ELF-1 (cell line): Measurements from ENCODE around the gene TMCC1.
"Not testable (repeated sequence)": the region's sequence is repeated elsewhere in the genome, so short reads cannot be mapped to it uniquely, and the experiment has no call there.

Experiments used
- DNase-seq: peaks from one replicate; pipeline ENCODE4 v3.0.0-alpha.2; 2016; ENCODE audit warnings: low read depth, low spot score

TMCC1 gene

DNA sequence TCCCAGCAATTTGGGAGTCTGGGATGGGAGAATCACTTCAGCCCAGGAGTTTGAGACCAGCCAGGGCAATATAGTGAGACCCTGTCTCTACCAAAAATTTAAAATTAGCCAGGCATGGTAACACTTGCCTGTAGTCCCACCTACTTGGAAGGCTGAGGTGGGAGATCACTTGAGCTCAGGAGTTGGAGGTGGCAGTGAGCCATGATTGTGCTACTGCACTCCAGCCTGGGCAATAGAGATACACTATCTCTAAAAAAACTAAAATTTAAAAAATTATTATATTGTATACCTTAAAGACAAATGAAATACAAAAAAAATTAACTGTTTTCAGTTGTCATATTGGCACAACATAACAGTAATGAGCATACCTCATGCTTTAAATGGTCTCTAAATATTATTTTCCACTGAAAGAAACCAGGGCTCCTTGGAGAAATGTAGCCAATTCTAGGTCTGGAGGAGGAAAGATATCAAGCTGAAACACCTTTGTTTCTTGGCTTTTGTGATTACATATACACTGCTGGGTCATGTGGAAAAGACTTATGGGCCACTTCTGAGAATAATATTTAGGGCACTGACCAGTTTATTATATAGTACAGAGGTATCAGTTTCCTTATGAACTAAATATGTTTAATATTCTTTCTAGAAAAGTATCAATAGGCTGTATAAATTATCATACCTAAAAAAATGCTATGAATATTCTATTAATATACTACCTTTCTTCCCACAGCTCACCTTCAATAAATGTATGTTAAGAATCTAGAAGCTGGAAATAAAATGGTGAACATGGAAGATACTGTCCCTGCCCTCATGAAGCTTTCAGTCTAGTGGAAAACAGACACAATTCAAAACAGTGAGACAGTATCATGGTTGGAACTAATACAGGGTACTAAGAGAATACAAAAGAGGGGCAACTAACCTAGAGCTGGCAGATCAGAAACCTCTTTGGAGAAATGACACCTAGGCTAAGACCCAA is 119.5 kb downstream of the TMCC1 start:
- no peak for DNase-seq

DNA sequence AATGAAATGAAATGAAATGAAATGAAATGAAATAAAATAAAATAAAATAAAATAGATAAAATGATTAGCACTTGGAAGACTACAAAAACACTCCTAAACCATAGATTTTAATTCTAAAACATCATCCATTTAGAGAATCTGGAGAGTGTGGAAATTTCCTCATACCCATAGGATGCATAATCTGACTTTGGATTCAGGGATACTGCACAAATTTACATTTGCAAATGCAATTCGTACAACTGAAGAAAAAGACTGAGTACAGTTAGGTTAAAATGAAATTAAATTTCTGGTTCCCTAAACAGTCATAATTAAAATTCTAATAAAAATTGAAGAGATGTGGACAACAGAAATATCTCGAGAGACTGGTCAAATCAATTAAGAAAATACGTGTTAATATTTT is 122.9 kb downstream of the TMCC1 start:
- no peak for DNase-seq

DNA sequence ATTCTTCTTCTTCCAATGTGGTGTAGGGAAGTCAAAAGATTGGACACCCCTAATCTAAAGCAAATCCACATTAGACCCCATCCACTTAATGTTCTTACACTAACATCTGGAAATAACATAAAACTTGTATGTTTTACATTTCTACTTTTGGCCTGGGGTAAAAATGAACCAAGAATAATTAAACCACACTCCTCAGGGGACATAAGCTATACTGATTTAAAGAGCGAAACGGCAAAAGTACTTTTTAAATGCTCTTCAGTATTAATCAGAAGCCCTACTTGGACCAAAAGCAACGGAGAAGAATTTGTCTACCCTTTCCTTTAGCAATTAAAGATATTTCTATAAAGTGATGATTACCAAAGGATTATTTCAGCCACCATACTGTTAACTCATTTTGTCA is 123.9 kb downstream of the TMCC1 start:
- no peak for DNase-seq

DNA sequence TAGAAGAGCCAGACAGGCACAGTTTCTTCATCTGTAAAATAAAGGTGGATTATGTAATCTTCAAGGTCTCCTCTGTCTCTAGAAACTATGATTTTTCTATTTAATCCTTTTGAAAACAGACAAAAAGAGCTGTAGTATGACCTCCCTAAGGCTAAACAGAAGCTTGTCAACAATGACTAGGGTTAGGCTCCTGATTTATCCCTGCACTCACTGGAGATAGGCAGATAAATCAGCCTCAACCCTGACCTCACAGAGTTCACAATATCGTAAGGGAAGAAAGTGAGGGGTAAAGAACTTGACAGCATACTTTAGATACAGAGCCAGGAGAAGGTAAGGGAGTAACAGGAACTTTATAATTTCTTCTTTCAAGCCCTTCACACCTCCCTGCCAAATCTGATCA is 124.8 kb downstream of the TMCC1 start:
- no peak for DNase-seq

- no peak for DNase-seq
These were observed 127.4 kb downstream of the TMCC1 start for GRCh38 chr3:129766135-129766534.

- DNase-seq = no peak
These were observed 129.4 kb downstream of the TMCC1 start for GRCh38 chr3:129764090-129764489.

DNA sequence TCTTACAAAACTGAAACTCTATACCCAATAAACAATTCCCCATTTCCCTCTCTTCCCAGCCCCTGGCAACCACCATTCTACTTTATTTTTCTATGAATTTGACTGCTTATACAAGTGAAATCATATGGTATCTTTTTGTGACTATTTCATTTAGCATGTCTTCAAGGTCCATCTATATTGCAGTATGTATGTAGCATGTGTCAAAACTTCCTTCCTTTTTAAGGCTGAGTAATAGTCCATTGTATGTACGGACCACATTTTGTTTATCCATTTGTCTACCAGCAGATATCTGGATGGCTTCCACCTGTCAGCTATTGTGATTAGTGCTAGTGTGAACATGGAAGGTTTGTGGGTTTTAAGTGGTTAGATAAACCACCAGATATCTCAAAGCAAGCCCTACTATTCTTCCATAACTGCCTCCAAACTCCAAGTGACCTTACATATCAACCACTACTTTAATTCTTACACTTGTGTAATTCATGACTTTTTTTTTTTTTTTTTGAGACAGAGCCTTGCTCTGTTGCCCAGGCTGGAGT is 134.7 kb downstream of the TMCC1 start:
- DNase-seq = no peak

GRCh38 chr3:129758306-129758705 is 135.2 kb downstream of the TMCC1 start:
- DNase-seq = no peak

GRCh38 chr3:129756871-129757270 is 136.6 kb downstream of the TMCC1 start:
- DNase-seq = no peak

- not testable (repeated sequence) for DNase-seq
These were observed 142.4 kb downstream of the TMCC1 start for GRCh38 chr3:129751105-129751504.

- no peak for DNase-seq
These were observed 143.8 kb downstream of the TMCC1 start for GRCh38 chr3:129749692-129750091.

GRCh38 chr3:129747992-129748391 is 145.5 kb downstream of the TMCC1 start:
- DNase-seq = no peak

- DNase-seq = no peak
These were observed 146.4 kb downstream of the TMCC1 start for GRCh38 chr3:129747136-129747535.

- DNase-seq = no peak
These were observed 146.9 kb downstream of the TMCC1 start for GRCh38 chr3:129746629-129747028.

DNA sequence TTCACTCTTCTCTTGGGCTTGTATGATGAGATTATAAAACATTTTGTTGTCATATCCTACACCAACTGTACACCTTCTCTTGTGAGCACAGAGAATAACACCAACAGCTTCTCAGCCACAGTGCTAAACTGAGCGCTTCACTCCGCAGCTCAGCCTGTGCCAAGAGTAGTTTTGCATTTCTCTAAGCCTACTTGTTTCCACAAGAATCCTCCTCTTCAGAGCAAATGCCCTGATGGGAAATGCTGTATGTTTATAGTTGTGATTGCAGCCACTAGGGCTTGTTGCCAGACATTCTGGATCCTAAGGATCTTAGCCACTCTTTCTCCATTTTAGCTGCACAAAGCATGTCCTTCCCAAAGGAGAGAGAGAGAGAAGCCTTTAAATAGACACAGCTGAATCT is 148.3 kb downstream of the TMCC1 start:
- no peak for DNase-seq

- no peak for DNase-seq
These were observed 151.7 kb downstream of the TMCC1 start for GRCh38 chr3:129741794-129742193.

DNA sequence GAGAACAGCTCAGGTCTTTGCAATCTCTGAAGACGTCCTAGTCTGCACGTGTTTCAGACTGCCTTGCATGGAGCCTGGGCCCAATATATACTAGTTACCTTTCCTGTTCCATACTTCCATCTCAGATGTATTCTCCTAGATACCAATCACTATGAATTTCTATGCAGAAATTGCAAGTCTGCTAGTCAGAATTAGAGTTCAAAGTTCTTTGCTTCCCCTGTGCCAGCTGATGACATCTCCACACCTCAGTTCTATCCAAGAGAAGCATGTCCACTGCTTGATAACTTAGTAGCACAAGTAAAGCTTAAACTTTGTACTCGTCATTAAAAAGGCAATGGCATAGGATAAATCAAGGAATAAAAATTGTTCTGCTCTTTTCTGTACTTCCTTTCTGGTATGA is 153.4 kb downstream of the TMCC1 start:
- no peak for DNase-seq

DNA sequence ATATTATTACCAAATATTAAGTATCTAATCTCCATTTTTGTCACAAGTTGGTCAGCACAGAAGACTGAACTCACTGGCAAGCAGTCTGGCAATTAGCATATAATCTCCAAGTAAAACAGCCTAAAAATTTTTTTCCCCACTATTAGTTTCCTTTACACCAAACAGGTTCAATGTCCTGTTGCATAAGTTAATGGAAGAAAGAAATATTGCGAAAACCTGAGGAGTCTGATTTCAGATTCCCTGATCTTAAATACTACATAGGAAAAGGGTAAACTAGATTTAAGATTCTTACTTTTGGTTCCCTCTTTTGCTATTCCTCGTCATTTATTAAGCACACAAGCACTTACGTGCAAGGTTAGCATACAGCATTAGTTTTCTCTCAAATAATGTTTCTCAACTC is 153.9 kb downstream of the TMCC1 start:
- no peak for DNase-seq

DNA sequence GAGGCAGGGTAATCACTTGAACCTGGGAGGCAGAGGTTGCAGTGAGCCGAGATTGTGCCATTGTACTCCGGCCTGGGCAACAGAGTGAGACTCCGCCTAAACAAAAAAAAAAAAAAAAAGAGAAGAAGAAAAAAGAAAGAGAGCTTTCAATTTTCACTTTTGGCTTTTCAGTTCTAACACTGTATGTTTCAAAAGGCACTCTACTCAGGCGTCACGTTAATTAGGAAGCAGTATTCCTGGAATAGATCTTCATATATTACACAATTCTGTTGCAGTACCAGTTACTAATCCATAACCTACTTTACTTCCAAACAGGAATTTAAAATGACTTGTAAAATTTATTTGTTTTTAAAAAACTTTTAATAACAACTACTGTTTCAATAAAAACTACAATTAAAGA is 155.3 kb downstream of the TMCC1 start:
- no peak for DNase-seq

GRCh38 chr3:129736070-129736469 is 157.4 kb downstream of the TMCC1 start:
- DNase-seq = no peak

DNA sequence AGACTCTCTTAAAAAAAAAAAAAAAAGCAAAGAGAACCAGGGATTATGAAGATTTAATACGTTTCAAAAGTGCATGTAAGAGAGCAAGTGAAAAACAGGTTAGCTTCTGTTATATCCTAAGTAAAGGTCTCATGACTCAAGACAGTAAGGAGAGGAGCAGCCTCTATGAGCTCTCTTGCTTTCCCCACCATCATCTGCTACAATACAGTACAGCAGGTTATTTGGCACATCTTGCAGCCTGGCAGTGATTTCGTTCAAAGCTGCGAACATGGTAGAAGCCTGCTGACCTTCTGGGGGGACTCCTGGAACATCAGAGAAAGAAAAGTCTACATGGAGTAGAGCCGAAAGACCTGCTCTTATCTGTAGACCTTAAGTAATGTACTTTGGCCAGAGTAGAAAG is 157.9 kb downstream of the TMCC1 start:
- no peak for DNase-seq

DNA sequence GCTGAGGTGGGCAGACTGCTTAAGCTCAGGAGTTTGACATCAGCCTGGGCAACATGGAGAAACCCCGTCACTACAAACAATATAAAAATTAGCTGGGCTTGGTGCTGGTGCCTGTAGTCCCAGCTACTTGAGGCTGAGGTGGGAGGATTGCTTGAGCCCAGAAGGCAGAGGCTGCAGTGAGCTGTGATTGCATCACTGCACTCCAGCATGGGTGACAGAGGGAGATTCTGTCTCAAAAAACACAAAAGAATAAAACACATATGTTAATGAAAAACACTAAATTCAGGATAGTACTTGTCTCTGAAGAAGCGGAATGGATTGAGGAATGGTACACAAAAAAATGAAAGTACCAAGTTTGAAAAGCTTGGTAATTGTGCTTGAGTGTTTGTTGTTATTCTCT is 159.1 kb downstream of the TMCC1 start:
- DNase-seq = no peak

DNA sequence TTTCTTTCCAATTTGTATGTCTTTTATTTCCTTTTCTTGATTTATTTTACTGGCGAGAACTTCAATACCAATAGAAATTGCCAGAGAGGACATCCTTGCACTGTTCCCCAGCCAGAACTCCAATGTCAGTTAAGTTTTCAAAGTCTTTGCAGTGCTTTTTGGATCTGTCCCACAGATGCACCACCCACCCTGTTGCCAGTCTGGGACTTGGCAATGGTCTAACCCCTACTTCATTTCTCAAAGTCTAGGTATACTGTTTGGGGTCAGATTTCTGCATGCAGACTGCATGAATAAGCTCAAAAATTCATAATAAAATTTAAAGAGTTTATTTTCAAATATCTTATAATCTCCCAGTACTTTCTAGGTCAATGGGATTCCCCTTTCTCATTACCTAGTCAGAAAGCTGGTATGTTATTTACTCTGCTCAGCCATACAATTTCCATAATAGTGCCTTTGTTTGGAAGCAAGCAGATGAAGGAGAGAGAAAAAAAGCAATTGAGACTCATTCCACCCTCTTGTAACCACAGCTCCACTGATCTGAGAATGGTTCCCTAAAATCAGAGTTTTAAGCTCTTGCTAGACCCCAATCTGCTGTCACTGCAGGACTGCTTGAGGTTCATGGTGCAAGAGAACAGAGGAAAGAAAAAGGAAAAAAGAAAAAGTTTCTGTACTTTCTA is 161.2 kb downstream of the TMCC1 start:
- no peak for DNase-seq
